ENCODE data around the gene SNX18. TPM values are rescaled to one million over a fixed set of nuclear protein-coding genes. Genes with fewer than 3 reads are reported as not detected.

SNX18 gene
- total RNA-seq, 1 experiment from 2014 or later = 16.0 TPM

DNA sequence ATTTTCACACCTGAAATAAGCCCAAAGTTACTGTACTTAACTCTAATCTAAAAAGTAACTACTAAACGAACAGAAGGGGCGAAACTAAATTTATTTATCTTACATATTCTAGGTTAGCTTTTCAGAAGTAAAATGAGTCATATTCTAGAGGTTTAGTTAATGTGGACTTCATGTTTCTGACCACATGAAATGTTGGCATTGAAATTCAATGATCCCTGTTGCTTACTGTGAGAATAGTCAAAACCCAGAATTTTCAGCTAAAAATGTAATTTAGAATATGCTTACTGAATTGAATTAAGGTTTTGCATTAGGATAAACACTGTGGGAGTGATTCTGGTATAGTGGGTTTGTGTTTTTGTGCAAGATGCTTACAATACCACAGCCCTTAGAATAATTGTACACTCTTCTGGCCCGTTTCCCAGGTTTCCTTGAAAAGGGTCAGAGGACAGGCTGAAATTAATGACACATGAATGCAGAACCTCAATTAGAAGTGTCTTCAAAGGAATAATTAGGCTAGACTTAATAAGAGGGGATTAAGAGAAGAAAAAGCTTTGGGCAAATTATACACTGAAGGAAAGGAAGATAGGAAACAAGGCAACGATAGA, 1.4 kb upstream of the SNX18 start:
- intact Hi-C loops (cut with micrococcal nuclease) = loop anchor here (2.0 kb wide), 2 partner anchors 351 to 631 kb away; no protein-coding TSS in a partner anchor
- Histone ChIP-seq H3K9ac (ENCODE audit: low read length) (no peak overlapping the region), H3K9me3 (ENCODE audit: control insufficient read depth in 1 of 2, insufficient read depth in 1 of 2, low read depth in 1 of 2, low read length in 2 of 2) (no peaks in the 10 kb centered on the region), H3K4me3 (replicated peaks in 1 of 2; ENCODE audit: low read depth in 1 of 2, low read length in 2 of 2) (no peak overlapping the region), H3K4me1 (ENCODE audit: control insufficient read depth in 1 of 2, insufficient read depth in 2 of 2, low read length in 2 of 2) (peaks cover 2 to 16% of the 10 kb centered on the region in 2 experiments; a peak in 1 of 4 replicates), H2AFZ (ENCODE audit: low read depth, low read length, poor library complexity, severe bottlenecking) (no peak overlapping the region), H4K20me1 (ENCODE audit: insufficient read depth) (no peaks in the 10 kb centered on the region), H3K4me2 (ENCODE audit: low read length) (peak overlapping the region; percentile 87; the same call in 1 of the 2 replicates), H3K79me2 (ENCODE audit: insufficient read depth, low read length) (peaks cover 19% of the 10 kb centered on the region), H3K27ac (ENCODE audit: low read depth, low read length) (no peak overlapping the region), H3K27me3 (ENCODE audit: insufficient read depth, low read length) (no peaks in the 10 kb centered on the region), H3K36me3 (ENCODE audit: control insufficient read depth in 1 of 2, insufficient read depth in 2 of 2, low read length in 2 of 2) (no peaks in the 10 kb centered on the region), H3K9me2 (ENCODE audit: insufficient read depth) (no peaks in the 10 kb centered on the region)
- ChIA-PET RAD21 (ENCODE audit: low non-redundant PET in 1 of 2, low total read pairs in 2 of 2, uncharacterized antibody in 2 of 2, unreplicated experiment in 2 of 2) (interaction anchor here (0.8 to 1.6 kb wide), 8 partner anchors 272 to 643 kb away, joined by 3 to 9 read pairs (median 8); partner anchors contain the start of gene GPX8 (in 1 of the 2)), CTCF (interaction anchor here (0.9 to 3.0 kb wide), 12 partner anchors 26 to 644 kb away, joined by 3 to 57 read pairs (median 9); partner anchors contain the start of gene GPX8), POLR2A (interaction anchor here (1.6 kb wide), 1 partner anchor 351 kb away, joined by 5 read pairs; no protein-coding TSS in a partner anchor)
- BruUV-seq (replicated peaks) = no TSS peak
- ATAC-seq (no peak), DNase-seq (ENCODE audit: low read depth, low spot score) (no peak)
- TF ChIP-seq ZFX (IDR thresholded peaks at IDR 0.05) (no peak), YY1 (IDR thresholded peaks at IDR 0.05; ENCODE audit: extremely low read depth, insufficient replicate concordance, low read depth, low read length) (no peak), POLR2AphosphoS5 (IDR thresholded peaks at IDR 0.05; ENCODE audit: low read depth, low read length) (no peak), TCF7L2 (IDR thresholded peaks at IDR 0.05; ENCODE audit: borderline replicate concordance, extremely low read depth, insufficient read depth, insufficient read length) (no peak), POLR2A (IDR thresholded peaks at IDR 0.05; ENCODE audit: borderline replicate concordance, extremely low read depth, insufficient read depth, insufficient read length) (no peak), RAD21 (IDR thresholded peaks at IDR 0.05; ENCODE audit: low read depth) (no peak), SP1 (IDR thresholded peaks at IDR 0.05; ENCODE audit: low read depth) (no peak)
- TF ChIP-seq, protein P1, sequence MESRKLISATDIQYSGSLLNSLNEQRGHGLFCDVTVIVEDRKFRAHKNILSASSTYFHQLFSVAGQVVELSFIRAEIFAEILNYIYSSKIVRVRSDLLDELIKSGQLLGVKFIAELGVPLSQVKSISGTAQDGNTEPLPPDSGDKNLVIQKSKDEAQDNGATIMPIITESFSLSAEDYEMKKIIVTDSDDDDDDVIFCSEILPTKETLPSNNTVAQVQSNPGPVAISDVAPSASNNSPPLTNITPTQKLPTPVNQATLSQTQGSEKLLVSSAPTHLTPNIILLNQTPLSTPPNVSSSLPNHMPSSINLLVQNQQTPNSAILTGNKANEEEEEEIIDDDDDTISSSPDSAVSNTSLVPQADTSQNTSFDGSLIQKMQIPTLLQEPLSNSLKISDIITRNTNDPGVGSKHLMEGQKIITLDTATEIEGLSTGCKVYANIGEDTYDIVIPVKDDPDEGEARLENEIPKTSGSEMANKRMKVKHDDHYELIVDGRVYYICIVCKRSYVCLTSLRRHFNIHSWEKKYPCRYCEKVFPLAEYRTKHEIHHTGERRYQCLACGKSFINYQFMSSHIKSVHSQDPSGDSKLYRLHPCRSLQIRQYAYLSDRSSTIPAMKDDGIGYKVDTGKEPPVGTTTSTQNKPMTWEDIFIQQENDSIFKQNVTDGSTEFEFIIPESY (IDR thresholded peaks at IDR 0.05; ENCODE audit: extremely low read depth, insufficient replicate concordance, low read length) = no peak
- TF ChIP-seq, protein P2, sequence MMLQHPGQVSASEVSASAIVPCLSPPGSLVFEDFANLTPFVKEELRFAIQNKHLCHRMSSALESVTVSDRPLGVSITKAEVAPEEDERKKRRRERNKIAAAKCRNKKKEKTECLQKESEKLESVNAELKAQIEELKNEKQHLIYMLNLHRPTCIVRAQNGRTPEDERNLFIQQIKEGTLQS (IDR thresholded peaks at IDR 0.05) = no peak
- TF ChIP-seq, protein P3, sequence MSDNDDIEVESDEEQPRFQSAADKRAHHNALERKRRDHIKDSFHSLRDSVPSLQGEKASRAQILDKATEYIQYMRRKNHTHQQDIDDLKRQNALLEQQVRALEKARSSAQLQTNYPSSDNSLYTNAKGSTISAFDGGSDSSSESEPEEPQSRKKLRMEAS (IDR thresholded peaks at IDR 0.05) = no peak
